HepG2 (cell line): Measurements from ENCODE around the gene MFSD11. TPM values are rescaled to one million over a fixed set of nuclear protein-coding genes. Genes with fewer than 3 reads are reported as not detected.

Experiments used
- BORCS8-MEF2B ChIP-seq: sonication (generic); formaldehyde crosslinking; IDR thresholded peaks from 2 replicates; pipeline ENCODE4 v1.8.0; 2022; ENCODE audit warnings: mild to moderate bottlenecking, missing genetic modification reagents
- CHCHD3 ChIP-seq: sonication (generic); formaldehyde crosslinking; IDR thresholded peaks from 2 replicates; pipeline ENCODE4 v1.8.0; 2022; ENCODE audit warnings: mild to moderate bottlenecking, missing genetic modification reagents, moderate library complexity
- CREB1 ChIP-seq, 2 experiments: fragments of 450-650 bp in 1 of 2; IDR thresholded peaks; 2 replicates each; pipeline ENCODE4 v1.6.1; 2016 to 2017; ENCODE audit warnings: control low read depth in 1 of 2, mild to moderate bottlenecking in 1 of 2, missing compliant biosample characterization in 1 of 2, missing genetic modification characterization in 1 of 2
- EP300 ChIP-seq, 3 experiments: sonication (generic) in 1 of 3; formaldehyde crosslinking in 1 of 3; IDR thresholded peaks; 2 replicates each; pipeline versions ENCODE4 v1.5.1 to v1.6.1; 2011 to 2020; ENCODE audit warnings: low read depth in 2 of 3, low read length in 2 of 3, borderline replicate concordance in 1 of 3, improper control_type of control experiment in 1 of 3, mild to moderate bottlenecking in 1 of 3, missing genetic modification reagents in 1 of 3, moderate library complexity in 1 of 3
- FOXM1 ChIP-seq: sonication (generic); formaldehyde crosslinking; IDR thresholded peaks from 2 replicates; pipeline ENCODE4 v1.5.0; 2020; ENCODE audit warnings: missing genetic modification reagents
- HES4 ChIP-seq: sonication (generic); formaldehyde crosslinking; IDR thresholded peaks from 2 replicates; pipeline ENCODE4 v1.9.0; 2021; ENCODE audit warnings: mild to moderate bottlenecking, missing genetic modification reagents, borderline replicate concordance
- HOXA9 ChIP-seq: sonication (generic); formaldehyde crosslinking; IDR thresholded peaks from 2 replicates; pipeline ENCODE4 v1.8.1; 2022; ENCODE audit warnings: missing genetic modification reagents, mild to moderate bottlenecking, moderate library complexity, borderline replicate concordance
- IKZF4 ChIP-seq: sonication (generic); formaldehyde crosslinking; IDR thresholded peaks from 2 replicates; pipeline ENCODE4 v1.5.1; 2020; ENCODE audit warnings: borderline replicate concordance, mild to moderate bottlenecking, low read depth, missing genetic modification reagents; ENCODE audit errors: not compliant biosample characterization
- MTF1 ChIP-seq: sonication (generic); formaldehyde crosslinking; IDR thresholded peaks from 2 replicates; pipeline ENCODE4 v1.5.0; 2020; ENCODE audit warnings: missing genetic modification reagents
- NR2C2 ChIP-seq: sonication (generic); formaldehyde crosslinking; IDR thresholded peaks from 2 replicates; pipeline ENCODE4 v1.4.0; 2020; ENCODE audit warnings: missing genetic modification reagents, mild to moderate bottlenecking, moderate library complexity, borderline replicate concordance
- NRL ChIP-seq: sonication (generic); formaldehyde crosslinking; IDR thresholded peaks from 2 replicates; pipeline ENCODE4 v1.5.0; 2020; ENCODE audit warnings: missing genetic modification reagents, mild to moderate bottlenecking, moderate library complexity, borderline replicate concordance
- SMAD3 ChIP-seq: sonication (generic); formaldehyde crosslinking; IDR thresholded peaks from 2 replicates; pipeline ENCODE4 v1.4.0; 2020; ENCODE audit warnings: missing genetic modification reagents
- TOE1 ChIP-seq: sonication (generic); formaldehyde crosslinking; IDR thresholded peaks from 2 replicates; pipeline ENCODE4 v1.4.0; 2020; ENCODE audit warnings: mild to moderate bottlenecking, missing genetic modification reagents
- TP53 ChIP-seq: sonication (generic); formaldehyde crosslinking; conservative IDR thresholded peaks from 2 replicates; pipeline ENCODE4 v1.4.0; 2020; ENCODE audit warnings: missing genetic modification reagents
- TSC22D2 ChIP-seq: sonication (generic); formaldehyde crosslinking; IDR thresholded peaks from 2 replicates; pipeline ENCODE4 v1.5.1; 2020; ENCODE audit warnings: missing genetic modification reagents, mild to moderate bottlenecking, borderline replicate concordance
- ZBTB7A ChIP-seq: sonication (generic); formaldehyde crosslinking; IDR thresholded peaks from 2 replicates; pipeline ENCODE4 v1.8.0; 2022; ENCODE audit warnings: mild to moderate bottlenecking, missing genetic modification reagents
- ZFAT ChIP-seq: sonication (generic); formaldehyde crosslinking; conservative IDR thresholded peaks from 2 replicates; pipeline ENCODE4 v1.8.1; 2023; ENCODE audit warnings: missing genetic modification reagents, inconsistent platforms
- ZFYVE20 ChIP-seq: sonication (generic); formaldehyde crosslinking; IDR thresholded peaks from 2 replicates; pipeline ENCODE4 v1.8.0; 2023; ENCODE audit warnings: low read depth, mild to moderate bottlenecking, moderate library complexity, missing genetic modification reagents, borderline replicate concordance
- ZNF12 ChIP-seq: sonication (generic); formaldehyde crosslinking; IDR thresholded peaks from 2 replicates; pipeline ENCODE4 v1.5.0; 2020; ENCODE audit warnings: missing genetic modification reagents
- ZNF124 ChIP-seq: sonication (generic); formaldehyde crosslinking; IDR thresholded peaks from 2 replicates; pipeline ENCODE4 v1.4.0; 2020; ENCODE audit warnings: missing genetic modification reagents
- ZNF180 ChIP-seq: sonication (generic); formaldehyde crosslinking; IDR thresholded peaks from 2 replicates; pipeline ENCODE4 v1.4.0; 2020; ENCODE audit warnings: low read depth, missing genetic modification reagents, borderline replicate concordance
- ZNF274 ChIP-seq: sonication (generic); formaldehyde crosslinking; IDR thresholded peaks from 2 replicates; pipeline ENCODE4 v1.5.1; 2020; ENCODE audit warnings: mild to moderate bottlenecking, missing genetic modification reagents
- ZNF34 ChIP-seq: sonication (generic); formaldehyde crosslinking; IDR thresholded peaks from 2 replicates; pipeline ENCODE4 v1.4.0; 2020; ENCODE audit warnings: mild to moderate bottlenecking, missing genetic modification reagents, borderline replicate concordance
- ZNF775 ChIP-seq: sonication (generic); formaldehyde crosslinking; IDR thresholded peaks from 2 replicates; pipeline ENCODE4 v1.4.0; 2020; ENCODE audit warnings: missing genetic modification reagents, mild to moderate bottlenecking, moderate library complexity, borderline replicate concordance
- polyA plus RNA-seq, 8 experiments: library from polyadenylated mRNA; depleted of rRNA in 3 of 8; stranded (reverse) in 7 of 8; unstranded in 1 of 8; fragments of >200 nt; fragmentation: Illumina TruSeq in 4 of 8; extraction: Trizol in 4 of 8; gene quantifications; 2 replicates each; pipeline versions ENCODE4 v1.2.1 to v1.2.3, GENCODE V29; 2011 to 2016; ENCODE audit warnings: low read depth in 4 of 8, missing spikeins in 1 of 8, mixed read lengths in 1 of 8; ENCODE audit not compliant: insufficient read depth in 1 of 8
- total RNA-seq, 5 experiments: library from RNA; depleted of rRNA; stranded (reverse); fragments of >200 nt; fragmentation: Illumina TruSeq; extraction: Trizol; gene quantifications; 2 replicates each; pipeline ENCODE4 v1.2.3, GENCODE V29; 2016; ENCODE audit warnings: low read depth in 1 of 5
- TF ChIP-seq, protein P1 (sequence below): sonication (generic); formaldehyde crosslinking; IDR thresholded peaks from 2 replicates; pipeline ENCODE4 v1.8.1; 2023; ENCODE audit warnings: mild to moderate bottlenecking, missing genetic modification reagents
- TF ChIP-seq, protein P2 (sequence below): IDR thresholded peaks from 2 replicates; pipeline ENCODE4 v1.6.1; 2016; ENCODE audit warnings: mild to moderate bottlenecking

Gene MFSD11
- total and polyA plus RNA-seq, 2 of the 13 experiments (the other 11 are each of a cell fraction or from before 2014, with no cell fraction given): 26.1 to 36.3 TPM

DNA sequence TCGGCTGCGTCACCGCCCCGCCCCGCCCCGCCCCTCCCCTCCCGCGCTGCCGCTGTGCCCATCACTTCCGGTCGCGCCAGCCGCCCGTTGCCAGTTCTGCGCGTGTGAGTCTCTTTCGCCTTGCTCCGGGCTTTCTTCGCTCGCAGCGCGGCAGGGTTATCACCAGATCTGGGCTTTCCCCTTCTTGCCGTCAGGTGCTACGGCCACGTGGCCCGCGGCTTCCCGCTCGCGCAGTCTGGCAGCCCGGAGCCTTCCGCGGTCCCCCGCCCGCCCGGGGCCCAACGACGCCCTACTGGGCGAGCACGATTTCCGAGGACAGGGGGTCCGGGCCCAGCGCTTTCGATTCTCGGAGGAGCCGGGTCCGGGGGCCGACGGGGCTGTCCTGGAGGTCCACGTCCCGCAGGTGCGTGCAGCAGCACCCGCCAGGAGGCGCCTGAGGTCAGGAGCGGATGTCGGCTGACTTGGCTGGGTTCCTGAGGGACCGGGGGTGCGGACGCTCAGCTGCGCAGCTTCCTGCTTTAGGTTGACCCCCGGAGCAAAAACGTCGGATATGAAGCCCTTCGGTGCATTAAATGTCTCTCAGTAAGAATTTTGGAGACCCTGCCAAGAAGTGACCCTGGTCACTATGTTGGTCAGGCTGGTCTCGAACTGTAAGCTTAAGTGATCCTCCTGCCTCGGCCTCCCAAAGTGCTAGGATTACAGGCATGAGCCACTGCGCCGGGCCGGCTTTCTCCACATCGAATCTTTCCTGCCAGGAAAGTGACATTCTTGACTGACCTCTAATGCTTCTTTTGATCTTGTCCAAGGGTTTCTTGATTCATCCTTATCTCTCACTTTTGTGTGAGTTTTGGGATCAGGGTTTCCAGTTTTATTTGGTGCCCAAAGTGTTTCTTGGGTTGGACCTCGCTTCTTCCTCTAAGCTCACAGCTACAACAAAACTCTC lies 10.9 kb upstream of the MFSD11 start, which contains the start of gene METTL23 (continued):
- TF ChIP-seq FOXM1 (CRISPR knock-in tag): peak; percentile 62; the same call in 1 of the 2 replicates
- TF ChIP-seq, protein P1, sequence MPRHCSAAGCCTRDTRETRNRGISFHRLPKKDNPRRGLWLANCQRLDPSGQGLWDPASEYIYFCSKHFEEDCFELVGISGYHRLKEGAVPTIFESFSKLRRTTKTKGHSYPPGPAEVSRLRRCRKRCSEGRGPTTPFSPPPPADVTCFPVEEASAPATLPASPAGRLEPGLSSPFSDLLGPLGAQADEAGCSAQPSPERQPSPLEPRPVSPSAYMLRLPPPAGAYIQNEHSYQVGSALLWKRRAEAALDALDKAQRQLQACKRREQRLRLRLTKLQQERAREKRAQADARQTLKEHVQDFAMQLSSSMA (CRISPR knock-in tag): peak; percentile 98
- TF ChIP-seq CHCHD3 (CRISPR knock-in tag): 0 out of 2 replicates have a peak, but pooled peaks have one; percentile 21
- TF ChIP-seq CREB1 (IDR thresholded peaks at IDR 0.05): peak; percentile 36; the same call in 1 of the 2 replicates
- no peak for TF ChIP-seq CREB1 (CRISPR knock-in tag; IDR thresholded peaks at IDR 0.05)
- TF ChIP-seq EP300 (IDR thresholded peaks at IDR 0.05; ENCODE audit: low read depth in 2 of 2, low read length in 2 of 2): no peak; a peak in 1 of 4 replicates
- no peak for TF ChIP-seq EP300 (CRISPR knock-in tag; IDR thresholded peaks at IDR 0.05; ENCODE audit: borderline replicate concordance)
- TF ChIP-seq HES4: peak; percentile 20; the same call in 1 of the 2 replicates
- TF ChIP-seq ZFAT (CRISPR knock-in tag): no peak
- 0 out of 2 replicates have a peak, but pooled peaks have one; percentile 12 for TF ChIP-seq SMAD3 (CRISPR knock-in tag)
- peak; percentile 55; the same call in 1 of the 2 replicates for TF ChIP-seq ZNF775 (CRISPR knock-in tag)
- 0 out of 2 replicates have a peak, but pooled peaks have one; percentile 16 for TF ChIP-seq ZNF180 (CRISPR knock-in tag)
- no peak for TF ChIP-seq MTF1 (CRISPR knock-in tag)
- peak; percentile 12 for TF ChIP-seq IKZF4 (CRISPR knock-in tag)
- TF ChIP-seq ZFYVE20 (CRISPR knock-in tag): 0 out of 2 replicates have a peak, but pooled peaks have one; percentile 19
- peak; percentile 91; the same call in 1 of the 2 replicates for TF ChIP-seq ZNF274 (CRISPR knock-in tag)
- peak; percentile 24; the same call in 1 of the 2 replicates for TF ChIP-seq TP53 (CRISPR knock-in tag)
- TF ChIP-seq HOXA9 (CRISPR knock-in tag): peak; percentile 92; the same call in 1 of the 2 replicates
- peak; percentile 71; the same call in 1 of the 2 replicates for TF ChIP-seq BORCS8-MEF2B (CRISPR knock-in tag)
- 0 out of 2 replicates have a peak, but pooled peaks have one; percentile 16 for TF ChIP-seq TSC22D2
- no peak for TF ChIP-seq ZBTB7A (CRISPR knock-in tag)
- TF ChIP-seq ZNF124 (CRISPR knock-in tag): peak; percentile 56; the same call in 1 of the 2 replicates
- peak; percentile 71 for TF ChIP-seq NRL (CRISPR knock-in tag)
- no peak for TF ChIP-seq TOE1 (CRISPR knock-in tag)
- peak; percentile 80 for TF ChIP-seq ZNF12 (CRISPR knock-in tag)
- TF ChIP-seq, protein P2, sequence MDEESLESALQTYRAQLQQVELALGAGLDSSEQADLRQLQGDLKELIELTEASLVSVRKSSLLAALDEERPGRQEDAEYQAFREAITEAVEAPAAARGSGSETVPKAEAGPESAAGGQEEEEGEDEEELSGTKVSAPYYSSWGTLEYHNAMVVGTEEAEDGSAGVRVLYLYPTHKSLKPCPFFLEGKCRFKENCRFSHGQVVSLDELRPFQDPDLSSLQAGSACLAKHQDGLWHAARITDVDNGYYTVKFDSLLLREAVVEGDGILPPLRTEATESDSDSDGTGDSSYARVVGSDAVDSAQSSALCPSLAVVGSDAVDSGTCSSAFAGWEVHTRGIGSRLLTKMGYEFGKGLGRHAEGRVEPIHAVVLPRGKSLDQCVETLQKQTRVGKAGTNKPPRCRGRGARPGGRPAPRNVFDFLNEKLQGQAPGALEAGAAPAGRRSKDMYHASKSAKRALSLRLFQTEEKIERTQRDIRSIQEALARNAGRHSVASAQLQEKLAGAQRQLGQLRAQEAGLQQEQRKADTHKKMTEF (CRISPR knock-in tag): peak; percentile 47; the same call in 1 of the 2 replicates
- peak; percentile 57; the same call in 1 of the 2 replicates for TF ChIP-seq NR2C2 (CRISPR knock-in tag)
- TF ChIP-seq ZNF34 (CRISPR knock-in tag): 0 out of 2 replicates have a peak, but pooled peaks have one; percentile 82
